GM21367 (cell line): Measurements from ENCODE around the gene COMMD7.
"Not testable (repeated sequence)": the region's sequence is repeated elsewhere in the genome, so short reads cannot be mapped to it uniquely, and the experiment has no call there.

Source experiments
- ATAC-seq: cut with Tn5 transposase; IDR thresholded peaks from one replicate; pipeline ENCODE4 v1.9.1; 2021; ENCODE audit not compliant: unreplicated experiment

Gene COMMD7

DNA sequence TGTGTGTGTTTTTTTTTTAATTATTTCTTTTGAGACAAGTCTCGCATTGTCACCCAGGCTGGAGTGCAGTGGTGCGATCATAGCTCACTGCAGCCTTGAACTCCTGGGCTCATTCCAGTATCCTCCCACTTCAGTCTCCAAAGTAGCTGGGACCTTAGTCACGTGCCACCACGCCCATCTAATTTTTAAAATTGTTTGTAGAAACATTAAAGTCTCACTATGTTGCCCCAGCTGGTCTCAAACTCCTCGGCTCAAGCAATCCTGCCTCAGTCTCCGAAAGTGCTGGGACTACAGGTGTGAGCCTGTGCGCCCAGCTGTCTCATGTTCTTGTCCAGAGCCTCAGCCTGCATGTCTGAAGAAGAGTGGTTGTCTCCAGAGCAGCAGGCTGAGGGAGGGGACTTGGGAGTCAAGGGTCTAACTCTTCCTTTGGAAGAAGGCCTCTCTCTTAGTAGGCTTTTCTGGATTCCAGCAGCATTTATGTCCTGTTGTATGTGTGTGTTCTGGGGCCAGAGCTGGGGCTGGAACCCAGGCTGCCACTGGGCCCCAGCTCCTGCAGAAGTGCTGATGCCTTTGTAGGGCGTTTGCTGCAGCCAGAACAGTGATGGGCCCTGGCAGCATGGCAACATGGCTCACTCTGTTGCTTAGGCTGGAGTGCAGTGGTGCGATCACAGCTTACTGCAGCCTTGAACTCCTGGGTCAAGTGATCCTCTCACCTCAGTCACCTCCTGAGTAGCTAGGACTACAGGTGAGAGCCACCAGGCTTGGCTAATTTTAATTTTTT is 24.3 kb upstream of the COMMD7 start:
- no peak for ATAC-seq

- not testable (repeated sequence) for ATAC-seq
Measured at GRCh38 chr20:32765230-32765875, 22.1 kb upstream of the COMMD7 start.

GRCh38 chr20:32764005-32764960 is 21.0 kb upstream of the COMMD7 start:
- ATAC-seq = no peak

DNA sequence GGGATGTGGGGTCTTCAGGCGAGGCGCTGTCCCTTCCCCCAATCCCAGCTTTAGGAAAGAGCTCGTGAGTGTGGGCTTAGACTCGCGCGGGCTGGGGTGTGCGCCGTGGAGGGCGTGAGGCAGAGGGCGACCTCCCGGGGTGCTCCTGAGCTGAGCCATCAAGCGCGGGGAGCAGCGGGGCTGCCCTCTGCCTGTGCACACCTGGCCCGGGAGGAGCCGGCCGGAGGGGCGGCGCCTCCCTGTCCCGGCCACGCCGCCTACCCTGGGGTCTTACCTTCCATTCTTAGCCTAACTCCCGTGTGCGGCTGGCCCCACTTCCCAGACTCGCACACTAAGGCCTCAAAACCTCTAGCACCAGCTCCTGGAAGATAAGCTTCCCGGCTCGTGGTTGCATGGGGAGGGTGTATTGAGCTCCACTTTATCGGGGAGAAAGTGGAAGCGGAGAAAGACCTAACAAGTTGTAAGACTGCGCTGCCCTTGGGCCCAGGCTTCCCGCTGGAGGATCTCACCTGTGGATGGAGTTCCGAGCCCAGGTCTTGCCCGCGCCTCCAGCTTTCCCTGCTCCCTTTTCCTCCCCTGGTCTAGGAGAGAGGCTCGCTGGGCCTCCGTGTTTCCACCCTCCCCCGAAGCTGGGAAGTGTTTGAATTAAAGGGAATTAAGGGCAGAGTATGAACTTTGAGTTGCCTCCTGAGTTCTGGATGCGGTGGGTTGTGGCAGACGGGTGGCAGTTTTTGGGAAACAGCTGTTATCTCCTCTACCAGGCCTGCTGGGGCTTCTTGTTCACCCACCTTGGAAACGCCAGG is 20.1 kb upstream of the COMMD7 start:
- no peak for ATAC-seq

DNA sequence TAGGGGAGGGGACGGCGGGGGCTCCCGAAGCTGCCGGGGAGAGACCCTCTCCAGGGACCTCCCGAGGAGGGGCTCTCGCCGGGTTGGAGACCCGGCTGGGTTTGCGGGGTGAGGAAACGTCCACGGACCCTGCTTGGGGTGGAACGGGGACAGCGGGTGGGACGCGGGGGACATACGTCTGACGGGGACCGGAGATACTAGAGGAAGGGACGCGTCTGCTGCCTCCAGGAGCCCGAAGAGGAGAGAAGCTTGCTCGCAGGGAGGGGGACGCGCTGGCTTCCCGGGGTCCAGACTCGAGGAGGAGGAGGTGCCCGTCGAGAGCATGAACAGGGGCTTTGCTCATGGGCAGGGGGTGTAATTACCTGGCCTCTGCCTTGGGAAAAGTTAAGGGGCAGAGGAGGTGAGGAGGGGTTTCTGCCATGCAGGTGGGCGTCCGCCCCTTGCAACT is 19.5 kb upstream of the COMMD7 start:
- no peak for ATAC-seq

- no peak for ATAC-seq
Measured at GRCh38 chr20:32761831-32762753, 18.8 kb upstream of the COMMD7 start, which contains the start of gene DNMT3B. TSS of gene DNMT3B (plus strand) at chr20:32762385. CDS start at chr20:32780324, 17,939 bp downstream.

- ATAC-seq = no peak
Measured at GRCh38 chr20:32761417-32761830, 18.2 kb upstream of the COMMD7 start.

- no peak for ATAC-seq
Measured at GRCh38 chr20:32756156-32756555, 12.9 kb upstream of the COMMD7 start.

- ATAC-seq = no peak
Measured at GRCh38 chr20:32753731-32754130, 10.5 kb upstream of the COMMD7 start.

DNA sequence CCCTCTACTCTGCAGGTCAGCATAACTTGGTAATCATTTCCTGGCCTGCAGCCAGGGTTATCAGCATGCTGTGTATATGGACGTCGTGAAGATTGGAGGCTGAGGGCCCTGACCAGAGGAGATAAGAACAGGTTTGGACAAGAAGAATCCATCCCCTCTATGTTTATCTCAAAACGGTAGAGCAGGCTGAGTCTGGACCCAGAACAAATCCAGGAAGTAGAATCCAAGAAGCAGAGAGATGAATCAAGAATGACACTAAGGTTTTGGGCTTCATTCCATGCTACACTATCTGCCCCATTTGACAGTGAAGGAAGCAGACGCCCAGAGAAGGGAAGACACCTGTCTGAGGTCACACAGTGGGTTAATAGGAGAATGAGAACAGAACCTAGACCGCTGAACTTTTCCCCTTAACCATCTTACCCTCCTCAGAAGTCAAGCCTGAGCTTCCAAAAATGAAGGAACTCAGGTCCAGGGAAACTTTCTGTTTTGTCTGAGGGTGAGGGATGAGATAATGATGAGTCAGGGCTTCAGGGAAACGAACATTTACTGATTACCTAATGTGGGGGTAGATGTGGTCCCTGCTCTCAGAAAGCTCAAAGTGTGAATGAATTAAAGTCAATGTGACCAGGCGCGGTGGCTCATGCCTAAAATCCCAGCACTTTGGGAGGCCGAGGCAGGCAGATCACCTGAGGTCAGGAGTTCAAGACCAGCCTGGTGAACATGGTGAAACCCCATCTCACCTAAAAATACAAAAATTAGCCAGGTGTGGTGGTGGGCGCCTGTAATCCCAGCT is 9.4 kb upstream of the COMMD7 start:
- ATAC-seq = no peak

DNA sequence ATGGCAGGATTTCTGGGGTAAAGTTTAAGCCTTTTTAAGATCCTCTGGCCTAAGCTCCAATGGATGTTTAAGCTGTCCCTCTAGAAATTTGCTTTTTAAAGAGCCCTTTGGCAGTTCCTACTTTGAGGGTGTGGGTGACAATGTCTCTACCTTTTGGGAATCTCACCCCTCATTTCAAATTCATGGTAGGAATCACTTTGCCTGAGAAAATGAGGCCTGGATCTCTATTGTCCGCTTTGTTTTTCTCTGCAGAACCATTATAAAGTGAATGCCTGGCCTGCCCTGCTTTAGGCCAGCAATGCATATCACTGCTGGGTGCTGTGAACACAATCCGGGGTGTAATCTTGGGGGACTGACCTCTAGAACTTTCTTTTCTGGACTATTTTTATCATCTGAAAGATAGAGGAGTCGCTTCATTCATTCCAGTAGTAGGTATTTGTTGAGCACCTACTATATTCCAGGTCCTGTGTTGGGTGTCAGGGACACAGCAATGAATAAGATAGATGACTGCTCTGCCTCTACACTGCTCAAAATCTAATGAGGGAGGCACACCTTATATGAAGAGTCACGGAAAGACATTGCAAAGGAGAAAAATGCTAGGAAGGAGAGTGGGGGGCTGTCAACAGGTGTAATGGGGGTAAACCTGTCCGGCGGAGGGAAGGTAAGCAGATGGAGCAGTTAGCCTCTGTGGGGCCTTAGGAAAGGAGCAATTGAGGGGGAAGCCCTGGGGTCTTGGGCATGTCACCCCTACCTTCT is 8.6 kb upstream of the COMMD7 start:
- ATAC-seq = no peak

- ATAC-seq = no peak
Measured at GRCh38 chr20:32751293-32751692, 8.0 kb upstream of the COMMD7 start.

DNA sequence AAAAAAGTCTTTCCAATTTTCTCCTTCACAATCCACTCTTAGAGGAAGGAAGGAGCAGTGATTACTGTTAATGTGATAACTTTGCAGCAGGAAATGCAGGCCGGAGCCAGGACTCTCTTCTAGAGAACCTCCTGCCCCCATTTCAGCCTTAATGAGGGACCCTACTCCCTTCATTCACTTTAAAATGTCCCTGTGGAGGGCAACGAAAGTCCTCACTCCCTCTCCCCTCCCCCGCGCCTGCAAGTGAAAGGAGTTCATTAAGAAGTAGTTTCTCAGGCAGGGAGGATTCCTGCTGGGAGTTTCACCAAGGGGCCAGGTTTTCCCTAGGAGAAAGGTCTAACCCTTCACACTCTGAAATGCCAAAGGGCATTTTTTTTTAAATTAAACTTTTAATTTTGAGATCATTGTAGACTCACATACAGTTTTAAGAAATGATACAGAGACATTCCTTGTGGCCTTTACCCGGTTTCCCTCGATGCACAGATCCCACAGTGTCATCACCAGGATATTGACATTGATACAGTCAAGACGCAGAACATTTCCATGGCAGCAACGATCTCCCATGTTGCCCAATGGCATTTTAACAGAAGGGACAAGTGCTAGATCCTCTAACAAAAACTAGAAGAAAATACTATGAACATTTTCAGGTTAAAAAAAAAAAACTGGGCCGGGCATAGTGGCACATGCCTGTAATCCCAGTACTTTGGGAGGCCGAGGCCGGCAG is 6.8 kb upstream of the COMMD7 start:
- ATAC-seq = no peak

DNA sequence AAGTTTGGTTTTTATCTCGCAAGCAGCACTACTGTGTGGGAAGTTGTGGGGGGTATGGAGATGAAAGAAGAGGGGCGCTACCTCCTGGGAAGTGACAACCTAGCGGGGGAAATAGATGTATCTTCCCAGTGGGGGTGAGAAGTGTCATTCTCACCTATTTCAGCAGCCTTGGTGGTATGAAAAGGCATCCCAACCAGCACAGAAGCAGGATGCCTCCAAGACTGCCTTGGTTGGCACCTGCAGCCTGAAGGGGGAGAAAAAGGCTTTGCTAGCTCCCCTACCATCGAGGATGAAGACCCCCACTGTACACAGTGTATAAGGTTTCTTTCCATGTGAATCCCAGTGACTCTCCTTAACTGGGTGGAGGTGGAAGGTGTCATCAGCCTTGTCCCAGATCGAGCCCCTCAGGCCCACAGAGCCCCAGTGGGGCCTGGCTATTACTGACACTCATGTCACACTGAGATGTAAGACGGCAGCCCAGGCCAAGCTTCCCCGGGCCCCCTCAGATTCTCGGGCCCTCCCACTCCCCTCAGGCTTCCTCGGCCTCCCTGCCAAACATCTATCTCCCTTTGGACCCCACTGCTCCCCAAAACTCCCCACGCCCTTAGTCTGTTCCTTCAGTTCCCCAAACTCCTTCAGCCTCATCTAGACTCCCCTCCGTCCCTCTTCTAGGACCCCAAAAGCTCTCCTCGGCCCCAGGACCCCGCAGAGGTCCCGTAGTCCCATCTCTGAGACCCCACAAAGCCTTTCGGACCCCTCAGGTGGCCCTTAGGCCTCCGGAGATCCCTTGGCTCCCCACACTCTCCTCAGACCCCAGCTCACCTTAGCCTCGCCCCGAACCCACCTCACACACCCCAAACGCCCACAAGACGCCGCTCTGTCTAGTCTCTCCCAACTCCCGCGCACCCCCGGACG is 688 bp downstream of the COMMD7 start:
- ATAC-seq = no peak

GRCh38 chr20:32741151-32741550 is 2.1 kb downstream of the COMMD7 start:
- ATAC-seq = no peak
